Endothelial cell of umbilical vein (primary cell): ENCODE data around the gene TOLLIP. TPM values are rescaled to one million over a fixed set of nuclear protein-coding genes. Genes with fewer than 3 reads are reported as not detected.

Experiments
- BruUV-seq: library from RNA; stranded (reverse); fragments of 400-500 nt; replicated peaks from 2 replicates; lab custom pipeline; 2021; lab: Mats Ljungman, UMichigan
- CTCF ChIA-PET: fragments of 300-600, 350-600 bp; sonication (Branson Sonifier 250); formaldehyde crosslinking; loops from one replicate; lab custom pipeline; 2021; ENCODE audit warnings: antibody characterized with exemption, inconsistent platforms; lab: Charles Lee
- POLR2A ChIA-PET: fragments of 300-600, 350-600 bp; sonication (Branson Sonifier 250); formaldehyde crosslinking; loops from one replicate; lab custom pipeline; 2021; ENCODE audit warnings: antibody characterized with exemption, inconsistent platforms; lab: Charles Lee
- DNase-seq: peaks from one replicate; pipeline ENCODE4 v3.0.0-alpha.2; 2011; ENCODE audit warnings: low read depth, low spot score
- FAIRE-seq: peaks from 2 replicates; lab custom pipeline; 2011; peaks lifted over from hg19 to GRCh38; lab: Jason Lieb, UNC
- H2AFZ ChIP-seq: 2 replicates; pipeline ENCODE4 v1.6.0; 2012; ENCODE audit warnings: low read depth, low read length, control low read depth, inconsistent platforms
- H3K27ac ChIP-seq: 2 replicates; pipeline ENCODE4 v1.5.1; 2011; ENCODE audit warnings: low read depth, mild to moderate bottlenecking, control low read depth, low read length, moderate library complexity; ENCODE audit not compliant: insufficient read depth
- H3K27me3 ChIP-seq, 2 experiments: 2 replicates each; pipeline versions ENCODE4 v1.6.0 to v1.6.1; 2011; ENCODE audit warnings: low read length in 2 of 2, mixed read lengths in 1 of 2; ENCODE audit not compliant: control insufficient read depth in 2 of 2, insufficient read depth in 2 of 2
- H3K36me3 ChIP-seq, 2 experiments: 2 replicates in 1 of 2; 3 replicates in 1 of 2; pipeline ENCODE4 v1.5.1; 2011; ENCODE audit warnings: low read length in 2 of 2, mild to moderate bottlenecking in 1 of 2, moderate library complexity in 1 of 2; ENCODE audit not compliant: control insufficient read depth in 2 of 2, insufficient read depth in 2 of 2; ENCODE audit errors: extremely low read depth in 1 of 2
- H3K4me1 ChIP-seq: 3 replicates; pipeline ENCODE4 v1.5.1; 2011; ENCODE audit warnings: mild to moderate bottlenecking, low read length; ENCODE audit not compliant: control insufficient read depth, insufficient read depth; ENCODE audit errors: extremely low read depth
- H3K4me2 ChIP-seq: 2 replicates; pipeline ENCODE4 v1.6.1; 2011; ENCODE audit warnings: low read length, control low read depth, mixed read lengths; ENCODE audit not compliant: insufficient read depth
- H3K4me3 ChIP-seq, 3 experiments: fragments of 200-600 bp in 1 of 3; sonication (generic), shearing (Covaris generic) in 1 of 3; replicated peaks in 1 of 3; 2 replicates each; pipeline ENCODE4 v1.5.1; 2011 to 2016; ENCODE audit warnings: control low read depth in 3 of 3, low read length in 3 of 3, mild to moderate bottlenecking in 2 of 3, inconsistent platforms in 1 of 3, low read depth in 1 of 3, moderate library complexity in 1 of 3; ENCODE audit not compliant: insufficient read depth in 1 of 3
- H3K79me2 ChIP-seq: 2 replicates; pipeline ENCODE4 v1.6.0; 2012; ENCODE audit warnings: low read length, inconsistent platforms; ENCODE audit not compliant: control insufficient read depth, insufficient read depth
- H3K9ac ChIP-seq: replicated peaks from 2 replicates; pipeline ENCODE3; 2011; ENCODE audit warnings: low read length, control low read depth; ENCODE audit not compliant: insufficient read depth; ENCODE audit errors: extremely low read depth
- H3K9me1 ChIP-seq: replicated peaks from 3 replicates; pipeline ENCODE4 v1.6.0; 2011; ENCODE audit warnings: mild to moderate bottlenecking, low read length; ENCODE audit not compliant: control insufficient read depth, insufficient read depth; ENCODE audit errors: extremely low read depth
- H3K9me3 ChIP-seq: replicated peaks from 2 replicates; pipeline ENCODE4 v1.5.1; 2012; ENCODE audit warnings: low read length, inconsistent platforms; ENCODE audit not compliant: control insufficient read depth, insufficient read depth
- H4K20me1 ChIP-seq: replicated peaks from 2 replicates; pipeline ENCODE3; 2011; ENCODE audit warnings: mild to moderate bottlenecking, low read length; ENCODE audit not compliant: control insufficient read depth, insufficient read depth; ENCODE audit errors: extremely low read depth
- EZH2 ChIP-seq: IDR thresholded peaks from 2 replicates; pipeline ENCODE4 v1.6.1; 2012; ENCODE audit warnings: borderline replicate concordance, low read depth, mild to moderate bottlenecking, moderate library complexity, low read length, inconsistent platforms; ENCODE audit not compliant: severe bottlenecking
- FOS ChIP-seq: IDR thresholded peaks from 2 replicates; pipeline ENCODE4 v1.6.1; 2011; ENCODE audit warnings: mild to moderate bottlenecking, low read length, moderate library complexity, borderline replicate concordance; ENCODE audit not compliant: insufficient read depth
- GATA2 ChIP-seq: IDR thresholded peaks from 2 replicates; pipeline ENCODE4 v1.7.0; 2011; ENCODE audit warnings: low read depth, mild to moderate bottlenecking, moderate library complexity, mixed read lengths, low read length; ENCODE audit not compliant: insufficient read length, insufficient read depth
- JUN ChIP-seq: IDR thresholded peaks from 2 replicates; pipeline ENCODE4 v1.6.1; 2011; ENCODE audit warnings: borderline replicate concordance, low read depth; ENCODE audit not compliant: insufficient read length, insufficient read depth
- POLR2A ChIP-seq: IDR thresholded peaks from 2 replicates; pipeline ENCODE4 v1.6.1; 2012; ENCODE audit warnings: low read depth, mild to moderate bottlenecking, control low read depth, low read length
- POLR2AphosphoS5 ChIP-seq: IDR thresholded peaks from 2 replicates; pipeline ENCODE4 v1.6.1; 2012; ENCODE audit warnings: low read depth, mild to moderate bottlenecking, control low read depth, low read length, moderate library complexity; ENCODE audit not compliant: insufficient read depth
- dilution Hi-C: fragments of 300-500 bp; cut with MboI; formaldehyde crosslinking; loops from one replicate; pipeline ENCODE4 v1.15.0; 2019; ENCODE audit warnings: low sequenced_read_pairs; ENCODE audit not compliant: extremely low pct_ligation_motif_present
- intact Hi-C: fragments of 100-400 bp; cut with micrococcal nuclease; formaldehyde crosslinking; loops from one replicate; pipeline ENCODE4 v1.10.0; 2022
- polyA plus RNA-seq, 4 experiments: library from polyadenylated mRNA; depleted of rRNA in 3 of 4; stranded (reverse) in 3 of 4; unstranded in 1 of 4; fragments of >200 nt; gene quantifications; 2 replicates each; pipeline versions ENCODE4 v1.2.1 to v1.2.3, GENCODE V29; 2011 to 2012; ENCODE audit warnings: missing spikeins in 1 of 4
- total RNA-seq: library from RNA; stranded (reverse); gene quantifications from 2 replicates; pipeline ENCODE4 v1.2.3, GENCODE V29; 2021
- TF ChIP-seq, protein P1 (sequence below), 2 donors: IDR thresholded peaks; 1 replicate in 1 of 2; 2 replicates in 1 of 2; pipeline ENCODE4 v1.5.1; 2011; ENCODE audit warnings: low read length in 2 of 2, mild to moderate bottlenecking in 2 of 2, moderate library complexity in 2 of 2, control low read depth in 1 of 2, inconsistent platforms in 1 of 2, low read depth in 1 of 2; ENCODE audit not compliant: insufficient read depth in 1 of 2; ENCODE audit errors: extremely low read depth in 1 of 2
- TF ChIP-seq, protein P2 (sequence below): IDR thresholded peaks from 2 replicates; pipeline ENCODE4 v1.6.1; 2011; ENCODE audit not compliant: insufficient read depth, insufficient read length

Gene TOLLIP
- total and polyA plus RNA-seq, 2 donors (not counting 3 experiments of a cell fraction or from before 2014, with no cell fraction given), result 49.6 to 64.8 TPM

GRCh38 chr11:1303126-1303821 is 6.2 kb downstream of the TOLLIP start:
- Histone ChIP-seq H3K4me2 (no peak overlapping the region), H3K27me3 (no peaks in the 10 kb centered on the region), H3K79me2 (peaks cover 79% of the 10 kb centered on the region), H2AFZ (no peak overlapping the region), H4K20me1 (no peaks in the 10 kb centered on the region), H3K4me3 (no peak overlapping the region), H3K36me3 (peaks cover 0 to 4% of the 10 kb centered on the region in 2 experiments), H3K4me1 (peaks cover 6% of the 10 kb centered on the region), H3K27ac (no peak overlapping the region), H3K9me3 (no peaks in the 10 kb centered on the region), H3K9ac (no peak overlapping the region), H3K9me1 (no peaks in the 10 kb centered on the region)
- DNase-seq (peak; percentile 17), FAIRE-seq (no peak)
- ChIA-PET POLR2A (no interaction called here), CTCF (interaction anchor here (1.3 kb wide), 1 partner anchor 101 kb away, joined by 4 read pairs; no protein-coding TSS in a partner anchor)
- intact Hi-C loops (loop anchor here (2.0 to 10.0 kb wide), 3 partner anchors 82 to 272 kb away; partner anchors contain the start of genes BRSK2 and DUSP8), dilution Hi-C loops (no loop called here)
- TF ChIP-seq GATA2, result no peak
- TF ChIP-seq, protein P1, sequence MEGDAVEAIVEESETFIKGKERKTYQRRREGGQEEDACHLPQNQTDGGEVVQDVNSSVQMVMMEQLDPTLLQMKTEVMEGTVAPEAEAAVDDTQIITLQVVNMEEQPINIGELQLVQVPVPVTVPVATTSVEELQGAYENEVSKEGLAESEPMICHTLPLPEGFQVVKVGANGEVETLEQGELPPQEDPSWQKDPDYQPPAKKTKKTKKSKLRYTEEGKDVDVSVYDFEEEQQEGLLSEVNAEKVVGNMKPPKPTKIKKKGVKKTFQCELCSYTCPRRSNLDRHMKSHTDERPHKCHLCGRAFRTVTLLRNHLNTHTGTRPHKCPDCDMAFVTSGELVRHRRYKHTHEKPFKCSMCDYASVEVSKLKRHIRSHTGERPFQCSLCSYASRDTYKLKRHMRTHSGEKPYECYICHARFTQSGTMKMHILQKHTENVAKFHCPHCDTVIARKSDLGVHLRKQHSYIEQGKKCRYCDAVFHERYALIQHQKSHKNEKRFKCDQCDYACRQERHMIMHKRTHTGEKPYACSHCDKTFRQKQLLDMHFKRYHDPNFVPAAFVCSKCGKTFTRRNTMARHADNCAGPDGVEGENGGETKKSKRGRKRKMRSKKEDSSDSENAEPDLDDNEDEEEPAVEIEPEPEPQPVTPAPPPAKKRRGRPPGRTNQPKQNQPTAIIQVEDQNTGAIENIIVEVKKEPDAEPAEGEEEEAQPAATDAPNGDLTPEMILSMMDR (IDR thresholded peaks at IDR 0.05; ENCODE audit: extremely low read depth in 1 of 2, insufficient read depth in 1 of 2, low read depth in 1 of 2, low read length in 2 of 2), result peak; percentile 44 to 48
- no TSS peak for BruUV-seq

GRCh38 chr11:1302461-1303125 is 6.8 kb downstream of the TOLLIP start:
- H3K9ac ChIP-seq, result no peak overlapping the region
- FAIRE-seq (no peak), DNase-seq (no peak)
- no peaks in the 10 kb centered on the region for H3K9me3 ChIP-seq
- intact Hi-C loops, result loop anchor here (2.0 to 10.0 kb wide), 3 partner anchors 82 to 272 kb away; partner anchors contain the start of genes BRSK2 and DUSP8
- no peaks in the 10 kb centered on the region for H4K20me1 ChIP-seq
- CTCF ChIA-PET, result no interaction called here
- no TSS peak for BruUV-seq
- dilution Hi-C loops, result no loop called here
- TF ChIP-seq EZH2 (no peak), POLR2A (no peak), GATA2 (no peak), JUN (no peak), FOS (no peak), POLR2AphosphoS5 (no peak)
- TF ChIP-seq, protein P2, sequence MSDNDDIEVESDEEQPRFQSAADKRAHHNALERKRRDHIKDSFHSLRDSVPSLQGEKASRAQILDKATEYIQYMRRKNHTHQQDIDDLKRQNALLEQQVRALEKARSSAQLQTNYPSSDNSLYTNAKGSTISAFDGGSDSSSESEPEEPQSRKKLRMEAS, result no peak
- no peak overlapping the region for H3K4me2 ChIP-seq
- no peaks in the 10 kb centered on the region for H3K9me1 ChIP-seq
- no peak overlapping the region for H3K27ac ChIP-seq
- no peaks in the 10 kb centered on the region for H3K27me3 ChIP-seq
- POLR2A ChIA-PET, result no interaction called here
- H3K4me3 ChIP-seq, result no peak overlapping the region
- no peak overlapping the region for H2AFZ ChIP-seq
- H3K36me3 ChIP-seq, result peaks cover 0 to 8% of the 10 kb centered on the region in 2 experiments
- peaks cover 8% of the 10 kb centered on the region for H3K4me1 ChIP-seq
- peaks cover 79% of the 10 kb centered on the region for H3K79me2 ChIP-seq
